ENCODE data around the gene C1QTNF9. TPM values are rescaled to one million over a fixed set of nuclear protein-coding genes. Genes with fewer than 3 reads are reported as not detected.
"Not testable (repeated sequence)": the region's sequence is repeated elsewhere in the genome, so short reads cannot be mapped to it uniquely, and the experiment has no call there.

Gene C1QTNF9
- total and polyA plus RNA-seq, 4 donors: 0.03 to 0.28 (median 0.20) TPM; not detected in 1

DNA sequence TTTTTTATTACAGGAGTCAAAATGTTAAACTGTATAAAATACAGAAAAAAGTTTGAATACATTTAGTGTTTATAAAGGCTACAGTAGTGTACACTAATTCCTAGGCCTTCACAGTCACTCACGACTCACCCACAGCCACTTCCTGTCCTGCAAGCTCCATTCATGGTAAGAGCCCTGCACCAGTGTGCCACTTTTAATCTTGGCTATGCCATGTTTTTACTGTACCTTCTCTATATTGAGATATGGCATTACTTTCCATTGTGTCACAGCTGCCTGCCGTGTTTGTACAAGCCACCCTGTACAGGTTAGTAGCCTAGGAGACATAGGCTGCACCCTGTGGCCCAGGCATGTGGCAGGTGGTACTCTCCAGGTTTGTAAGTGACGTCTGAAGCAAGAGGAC, 32.1 kb downstream of the C1QTNF9 start:
- TF ChIP-seq, protein P1, sequence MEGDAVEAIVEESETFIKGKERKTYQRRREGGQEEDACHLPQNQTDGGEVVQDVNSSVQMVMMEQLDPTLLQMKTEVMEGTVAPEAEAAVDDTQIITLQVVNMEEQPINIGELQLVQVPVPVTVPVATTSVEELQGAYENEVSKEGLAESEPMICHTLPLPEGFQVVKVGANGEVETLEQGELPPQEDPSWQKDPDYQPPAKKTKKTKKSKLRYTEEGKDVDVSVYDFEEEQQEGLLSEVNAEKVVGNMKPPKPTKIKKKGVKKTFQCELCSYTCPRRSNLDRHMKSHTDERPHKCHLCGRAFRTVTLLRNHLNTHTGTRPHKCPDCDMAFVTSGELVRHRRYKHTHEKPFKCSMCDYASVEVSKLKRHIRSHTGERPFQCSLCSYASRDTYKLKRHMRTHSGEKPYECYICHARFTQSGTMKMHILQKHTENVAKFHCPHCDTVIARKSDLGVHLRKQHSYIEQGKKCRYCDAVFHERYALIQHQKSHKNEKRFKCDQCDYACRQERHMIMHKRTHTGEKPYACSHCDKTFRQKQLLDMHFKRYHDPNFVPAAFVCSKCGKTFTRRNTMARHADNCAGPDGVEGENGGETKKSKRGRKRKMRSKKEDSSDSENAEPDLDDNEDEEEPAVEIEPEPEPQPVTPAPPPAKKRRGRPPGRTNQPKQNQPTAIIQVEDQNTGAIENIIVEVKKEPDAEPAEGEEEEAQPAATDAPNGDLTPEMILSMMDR (IDR thresholded peaks at IDR 0.05; ENCODE audit: control extremely low read depth, extremely low read depth): no peak
- ATAC-seq (ENCODE audit: insufficient read depth, low FRiP score): no peak
- H3K27me3 ChIP-seq (ENCODE audit: control insufficient read depth in 3 of 3, insufficient read depth in 3 of 3, low read length in 2 of 3): no peaks in the 10 kb centered on the region
- no peak for DNase-seq
- 61 to 72% methylated on average over 3 of the region's 3 CpGs for WGBS, 2 donors
- H3K4me3 ChIP-seq: no peak overlapping the region
- no peak overlapping the region for H3K9ac ChIP-seq (ENCODE audit: insufficient read depth in 1 of 2, low read length in 2 of 2)
- no peaks in the 10 kb centered on the region for H3K36me3 ChIP-seq (ENCODE audit: control insufficient read depth in 4 of 4, insufficient read depth in 4 of 4, low read length in 4 of 4)
- H3K9me3 ChIP-seq (ENCODE audit: control insufficient read depth in 4 of 4, insufficient read depth in 3 of 4, low read length in 3 of 4): peaks cover 0 to 6% (median 0%) of the 10 kb centered on the region in 4 donors
- H3K27ac ChIP-seq (ENCODE audit: low read depth in 1 of 2, low read length in 1 of 2): no peak overlapping the region
- no peaks in the 10 kb centered on the region for H3K4me1 ChIP-seq (ENCODE audit: control insufficient read depth in 5 of 5, insufficient read depth in 5 of 5, low read length in 5 of 5)

DNA sequence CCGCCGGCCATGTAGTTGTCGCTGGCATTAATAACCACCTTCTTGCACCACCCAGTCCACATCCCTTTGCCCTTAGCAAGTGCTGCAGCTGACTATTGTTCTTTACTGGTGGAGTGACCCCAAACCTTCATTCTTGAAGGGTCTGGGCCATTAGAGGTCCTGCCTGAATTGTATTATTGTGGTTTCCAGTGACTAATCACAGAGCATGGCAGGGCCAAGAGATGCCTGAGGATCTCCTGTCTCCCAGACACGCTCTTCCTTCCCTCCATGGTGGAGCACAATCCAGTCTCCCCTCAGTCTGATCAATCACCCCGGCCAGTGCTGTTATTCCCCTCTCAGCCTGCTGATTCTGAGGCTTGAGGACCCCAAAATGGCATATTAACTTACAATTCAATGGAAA, 39.0 kb downstream of the C1QTNF9 start:
- no peak for ATAC-seq (ENCODE audit: insufficient read depth, low FRiP score)
- Histone ChIP-seq H3K9ac (ENCODE audit: insufficient read depth in 1 of 2, low read length in 2 of 2) (no peak overlapping the region), H3K9me3 (ENCODE audit: control insufficient read depth in 4 of 4, insufficient read depth in 3 of 4, low read length in 3 of 4) (peaks cover 0 to 6% (median 0%) of the 10 kb centered on the region in 4 donors), H3K27me3 (ENCODE audit: control insufficient read depth in 3 of 3, insufficient read depth in 3 of 3, low read length in 2 of 3) (no peaks in the 10 kb centered on the region), H3K4me1 (ENCODE audit: control insufficient read depth in 5 of 5, insufficient read depth in 5 of 5, low read length in 5 of 5) (no peaks in the 10 kb centered on the region), H3K4me3 (no peak overlapping the region), H3K36me3 (ENCODE audit: control insufficient read depth in 4 of 4, insufficient read depth in 4 of 4, low read length in 4 of 4) (no peaks in the 10 kb centered on the region), H3K27ac (ENCODE audit: low read depth in 1 of 2, low read length in 1 of 2) (peak overlapping the region in 1 of 2 donors; percentile 71)
- no peak for DNase-seq
- TF ChIP-seq, protein P1 (IDR thresholded peaks at IDR 0.05; ENCODE audit: control extremely low read depth, extremely low read depth): no peak
- WGBS, 2 donors: 81 to 90% methylated on average over 5 of the region's 5 CpGs

GRCh38 chr13:24348797-24349515, 39.6 kb downstream of the C1QTNF9 start:
- Histone ChIP-seq H3K9ac (ENCODE audit: insufficient read depth in 1 of 2, low read length in 2 of 2) (no peak overlapping the region), H3K9me3 (ENCODE audit: control insufficient read depth in 4 of 4, insufficient read depth in 3 of 4, low read length in 3 of 4) (peaks cover 0 to 6% (median 0%) of the 10 kb centered on the region in 4 donors), H3K27ac (ENCODE audit: low read depth in 1 of 2, low read length in 1 of 2) (peak overlapping the region in 1 of 2 donors; percentile 71), H3K4me1 (ENCODE audit: control insufficient read depth in 5 of 5, insufficient read depth in 5 of 5, low read length in 5 of 5) (no peaks in the 10 kb centered on the region), H3K27me3 (ENCODE audit: control insufficient read depth in 3 of 3, insufficient read depth in 3 of 3, low read length in 2 of 3) (no peaks in the 10 kb centered on the region), H3K36me3 (ENCODE audit: control insufficient read depth in 4 of 4, insufficient read depth in 4 of 4, low read length in 4 of 4) (no peaks in the 10 kb centered on the region), H3K4me3 (no peak overlapping the region)
- ATAC-seq (ENCODE audit: insufficient read depth, low FRiP score): peak; percentile 87
- TF ChIP-seq, protein P1 (IDR thresholded peaks at IDR 0.05; ENCODE audit: control extremely low read depth, extremely low read depth): no peak
- DNase-seq: peak in 1 of 3 donors; percentile 36
- WGBS, 2 donors: 53 to 82% methylated on average over 6 of the region's 6 CpGs

DNA sequence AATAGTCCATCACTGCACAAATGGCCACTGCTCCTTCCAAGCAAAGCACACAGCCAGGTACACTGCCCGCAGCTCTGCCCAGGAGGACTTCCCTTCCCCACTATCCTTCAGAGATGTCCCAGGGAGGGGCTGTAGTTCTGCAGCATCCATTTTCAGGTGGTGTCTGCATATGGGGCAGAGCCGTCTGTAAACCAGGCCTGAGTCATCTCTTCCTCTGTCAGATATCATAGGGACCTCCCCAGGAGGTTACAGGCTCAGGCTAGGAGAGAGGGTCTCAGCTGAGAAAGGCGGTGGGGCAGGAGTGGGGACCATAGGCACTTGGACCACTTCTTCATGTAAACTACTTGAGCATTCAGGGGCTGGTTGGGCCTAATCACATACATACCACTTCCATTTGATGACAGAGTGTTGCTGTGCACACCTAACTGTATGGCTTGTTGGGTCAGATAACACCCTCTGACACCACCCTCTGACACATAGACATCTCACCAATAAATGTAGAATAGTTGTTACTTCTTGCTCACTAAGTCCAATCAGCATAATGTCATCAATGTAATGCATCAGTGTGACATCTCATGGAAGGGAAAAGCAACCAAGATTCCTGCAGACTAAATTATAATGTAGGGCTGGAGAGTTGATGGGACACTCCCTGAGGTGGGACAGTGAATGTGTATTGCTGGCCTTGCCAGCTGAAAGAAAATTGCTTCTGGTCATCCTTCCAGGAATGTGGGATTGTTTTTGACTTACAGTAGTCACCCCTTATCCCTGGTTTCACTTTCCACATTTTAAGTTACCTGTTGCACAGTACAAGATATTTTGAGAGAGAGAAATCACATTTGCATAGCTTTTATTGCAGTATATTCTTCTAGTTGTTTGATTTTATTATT, 40.6 kb downstream of the C1QTNF9 start:
- not testable (repeated sequence) for H3K36me3 ChIP-seq (ENCODE audit: control insufficient read depth in 4 of 4, insufficient read depth in 4 of 4, low read length in 4 of 4); H3K4me3 ChIP-seq; ATAC-seq (ENCODE audit: insufficient read depth, low FRiP score); DNase-seq; H3K9me3 ChIP-seq (ENCODE audit: control insufficient read depth in 4 of 4, insufficient read depth in 3 of 4, low read length in 3 of 4); H3K27ac ChIP-seq (ENCODE audit: low read depth in 1 of 2, low read length in 1 of 2); H3K4me1 ChIP-seq (ENCODE audit: control insufficient read depth in 5 of 5, insufficient read depth in 5 of 5, low read length in 5 of 5); H3K9ac ChIP-seq (ENCODE audit: insufficient read depth in 1 of 2, low read length in 2 of 2); H3K27me3 ChIP-seq (ENCODE audit: control insufficient read depth in 3 of 3, insufficient read depth in 3 of 3, low read length in 2 of 3)
- 93 to 98% methylated on average over 3 of the region's 3 CpGs for WGBS, 2 donors
